A673 (cell line): ENCODE results near the gene GRPR. TPM values are rescaled to one million over a fixed set of nuclear protein-coding genes. Genes with fewer than 3 reads are reported as not detected.

Experiments used
- BruUV-seq: library from RNA; stranded (reverse); fragments of 400-500 nt; replicated peaks from 2 replicates; lab custom pipeline; 2021; lab: Mats Ljungman, UMichigan
- CTCF ChIA-PET: fragments of 300-600 bp; sonication (Branson Sonifier 250); formaldehyde crosslinking; loops from one replicate; lab custom pipeline; 2022; ENCODE audit warnings: antibody characterized with exemption; lab: Charles Lee
- POLR2A ChIA-PET: fragments of 300-600 bp; sonication (Branson Sonifier 250); formaldehyde crosslinking; loops from one replicate; lab custom pipeline; 2022; ENCODE audit warnings: antibody characterized with exemption; ENCODE audit not compliant: low non-redundant PET; lab: Charles Lee
- DNase-seq: peaks from one replicate; pipeline ENCODE4 v3.0.0-alpha.2; 2015; ENCODE audit warnings: low spot score
- H3K27ac ChIP-seq: fragments of 200-600 bp; sonication (generic); 2 replicates; pipeline ENCODE4 v1.5.1; 2016; ENCODE audit warnings: mixed run types, low read depth, mild to moderate bottlenecking, mixed read lengths, antibody characterized with exemption, low read length; ENCODE audit not compliant: poor library complexity, severe bottlenecking
- H3K27me3 ChIP-seq: fragments of 200-600 bp; sonication (generic); replicated peaks from 2 replicates; pipeline ENCODE4 v1.6.1; 2017; ENCODE audit warnings: mixed run types, low read depth, mild to moderate bottlenecking, mixed read lengths, antibody characterized with exemption, low read length; ENCODE audit not compliant: insufficient read depth, poor library complexity
- H3K36me3 ChIP-seq: fragments of 200-600 bp; sonication (generic); 2 replicates; pipeline ENCODE4 v1.6.1; 2016; ENCODE audit warnings: mixed run types, mild to moderate bottlenecking, mixed read lengths, antibody characterized with exemption, low read length; ENCODE audit not compliant: insufficient read depth, poor library complexity, severe bottlenecking
- H3K4me1 ChIP-seq: fragments of 200-600 bp; sonication (generic); 2 replicates; pipeline ENCODE4 v1.6.1; 2017; ENCODE audit warnings: mixed run types, mild to moderate bottlenecking, mixed read lengths, antibody characterized with exemption, low read length; ENCODE audit not compliant: insufficient read depth, poor library complexity, severe bottlenecking
- H3K4me3 ChIP-seq: fragments of 200-600 bp; sonication (generic); 2 replicates; pipeline ENCODE4 v1.5.1; 2016; ENCODE audit warnings: low read depth, mixed run types, mild to moderate bottlenecking, mixed read lengths, low read length; ENCODE audit not compliant: poor library complexity, severe bottlenecking
- H3K9me3 ChIP-seq: fragments of 200-600 bp; sonication (generic); 2 replicates; pipeline ENCODE4 v1.6.1; 2016; ENCODE audit warnings: mixed run types, low read depth, mild to moderate bottlenecking, mixed read lengths, antibody characterized with exemption, low read length; ENCODE audit not compliant: poor library complexity, severe bottlenecking
- EZH2 ChIP-seq: fragments of 200-600 bp; sonication (generic); IDR thresholded peaks from 2 replicates; pipeline ENCODE4 v1.6.1; 2017; ENCODE audit warnings: borderline replicate concordance, low read depth, mild to moderate bottlenecking, mixed read lengths, antibody characterized with exemption, low read length; ENCODE audit not compliant: poor library complexity, severe bottlenecking
- intact Hi-C: fragments of 100-400 bp; cut with micrococcal nuclease; formaldehyde crosslinking; loops from one replicate; pipeline ENCODE4 v1.10.0; 2022; ENCODE audit not compliant: unreplicated experiment
- total RNA-seq: library from RNA; stranded (reverse); gene quantifications from 2 replicates; pipeline ENCODE4 v1.2.3, GENCODE V29; 2021
- TF ChIP-seq, protein P1 (sequence below): fragments of 300-800, 200-600 bp; sonication (generic); conservative IDR thresholded peaks from 2 replicates; pipeline ENCODE4 v1.5.1; 2017; ENCODE audit warnings: low read depth, mild to moderate bottlenecking, antibody characterized with exemption, low read length, moderate library complexity, mixed read lengths

GRPR gene
- total RNA-seq, 1 experiment from 2014 or later, result 1.2 TPM

DNA sequence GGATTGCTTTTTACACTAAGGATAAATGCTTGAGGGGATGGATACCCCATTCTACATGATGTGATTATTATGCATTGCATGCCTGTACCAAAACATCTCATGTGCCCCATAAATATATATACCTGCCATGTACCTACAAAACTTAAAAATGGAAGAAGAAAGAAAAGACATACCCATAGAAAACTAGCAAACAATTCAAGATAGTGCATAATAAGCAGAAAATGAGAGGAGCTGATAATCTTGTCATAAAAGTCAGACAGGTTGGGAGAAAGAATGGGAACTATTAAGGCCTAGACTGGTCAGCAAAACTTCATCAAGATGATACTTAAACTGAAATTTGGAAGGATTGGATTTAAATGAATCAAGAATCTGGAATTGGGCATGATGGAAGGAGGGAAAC is 22.3 kb downstream of the GRPR start:
- H3K4me3 ChIP-seq, result no peak overlapping the region
- H3K27ac ChIP-seq, result no peak overlapping the region
- H3K4me1 ChIP-seq, result no peaks in the 10 kb centered on the region
- peaks cover 18% of the 10 kb centered on the region for H3K27me3 ChIP-seq
- BruUV-seq, result no TSS peak
- intact Hi-C loops, result no loop called here
- DNase-seq, result no peak
- no peak for TF ChIP-seq EZH2
- TF ChIP-seq, protein P1, sequence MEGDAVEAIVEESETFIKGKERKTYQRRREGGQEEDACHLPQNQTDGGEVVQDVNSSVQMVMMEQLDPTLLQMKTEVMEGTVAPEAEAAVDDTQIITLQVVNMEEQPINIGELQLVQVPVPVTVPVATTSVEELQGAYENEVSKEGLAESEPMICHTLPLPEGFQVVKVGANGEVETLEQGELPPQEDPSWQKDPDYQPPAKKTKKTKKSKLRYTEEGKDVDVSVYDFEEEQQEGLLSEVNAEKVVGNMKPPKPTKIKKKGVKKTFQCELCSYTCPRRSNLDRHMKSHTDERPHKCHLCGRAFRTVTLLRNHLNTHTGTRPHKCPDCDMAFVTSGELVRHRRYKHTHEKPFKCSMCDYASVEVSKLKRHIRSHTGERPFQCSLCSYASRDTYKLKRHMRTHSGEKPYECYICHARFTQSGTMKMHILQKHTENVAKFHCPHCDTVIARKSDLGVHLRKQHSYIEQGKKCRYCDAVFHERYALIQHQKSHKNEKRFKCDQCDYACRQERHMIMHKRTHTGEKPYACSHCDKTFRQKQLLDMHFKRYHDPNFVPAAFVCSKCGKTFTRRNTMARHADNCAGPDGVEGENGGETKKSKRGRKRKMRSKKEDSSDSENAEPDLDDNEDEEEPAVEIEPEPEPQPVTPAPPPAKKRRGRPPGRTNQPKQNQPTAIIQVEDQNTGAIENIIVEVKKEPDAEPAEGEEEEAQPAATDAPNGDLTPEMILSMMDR, result no peak
- H3K36me3 ChIP-seq, result no peaks in the 10 kb centered on the region
- H3K9me3 ChIP-seq, result no peaks in the 10 kb centered on the region
- ChIA-PET CTCF (interaction anchor here (0.5 kb wide), 1 partner anchor 66 kb away, joined by 5 read pairs; no protein-coding TSS in a partner anchor), POLR2A (no interaction called here)

DNA sequence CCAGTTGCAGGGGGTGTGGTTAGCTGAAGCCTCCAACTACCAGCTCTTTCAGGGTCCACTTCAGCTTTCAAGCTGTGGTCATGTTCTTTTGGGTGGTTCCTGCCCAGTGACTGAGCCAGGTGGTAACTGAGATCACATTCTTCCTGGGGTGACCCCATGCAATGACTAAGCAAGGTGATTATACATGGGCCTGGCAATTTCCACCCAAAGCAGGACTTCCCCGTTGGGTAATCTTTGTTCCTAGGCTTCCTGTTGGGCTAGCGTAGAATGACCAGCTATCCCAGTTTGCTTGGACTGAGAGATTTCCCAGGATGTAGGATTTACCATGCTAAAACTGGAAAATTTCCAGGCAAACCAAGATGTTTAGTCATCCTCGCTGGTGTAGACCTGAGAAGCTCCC is 25.5 kb downstream of the GRPR start:
- H3K4me1 ChIP-seq, result no peaks in the 10 kb centered on the region
- no TSS peak for BruUV-seq
- intact Hi-C loops, result no loop called here
- no peak overlapping the region for H3K27ac ChIP-seq
- ChIA-PET POLR2A (no interaction called here), CTCF (no interaction called here)
- H3K27me3 ChIP-seq, result peaks cover 10% of the 10 kb centered on the region
- TF ChIP-seq, protein P1, result no peak
- TF ChIP-seq EZH2, result no peak
- H3K36me3 ChIP-seq, result no peaks in the 10 kb centered on the region
- H3K4me3 ChIP-seq, result no peak overlapping the region
- no peak for DNase-seq
- no peaks in the 10 kb centered on the region for H3K9me3 ChIP-seq

GRCh38 chrX:16155581-16156096 is 32.3 kb downstream of the GRPR start:
- POLR2A ChIA-PET, result interaction anchor here (0.6 kb wide), 1 partner anchor 558 kb away, joined by 3 read pairs; no protein-coding TSS in a partner anchor
- DNase-seq, result no peak
- H3K4me3 ChIP-seq, result no peak overlapping the region
- H3K27ac ChIP-seq, result no peak overlapping the region
- CTCF ChIA-PET, result no interaction called here
- no peaks in the 10 kb centered on the region for H3K4me1 ChIP-seq
- no peaks in the 10 kb centered on the region for H3K9me3 ChIP-seq
- TF ChIP-seq, protein P1, result no peak
- TF ChIP-seq EZH2, result no peak
- intact Hi-C loops, result no loop called here
- no TSS peak for BruUV-seq
- no peaks in the 10 kb centered on the region for H3K36me3 ChIP-seq
- peaks cover 11% of the 10 kb centered on the region for H3K27me3 ChIP-seq
